Pancreas (tissue), 10 donors: Measurements from ENCODE around the gene C19orf85. TPM values are rescaled to one million over a fixed set of nuclear protein-coding genes. Genes with fewer than 3 reads are reported as not detected.

Experiments used
- ATAC-seq, 4 donors: fragments of 200-7000 bp; cut with Tn5 transposase; one replicate each; pipeline versions ENCODE4 v1.8.0 to v1.9.1; 2020; ENCODE audit warnings: mild to moderate bottlenecking in 4 of 4, moderate library complexity in 4 of 4
- DNase-seq, 6 donors: peaks; one replicate each; pipeline ENCODE4 v3.0.0-alpha.2; 2020
- FAIRE-seq: peaks from 2 replicates; lab custom pipeline; 2012; peaks lifted over from hg19 to GRCh38; lab: Jason Lieb, UNC
- H3K27ac ChIP-seq, 4 donors: fragments of 200-600 bp; sonication (generic); 1 replicate in 3 of 4; 2 replicates in 1 of 4; pipeline versions ENCODE4 v1.5.0 to v1.8.0; 2020
- H3K27me3 ChIP-seq, 4 donors: fragments of 200-600 bp; one replicate each; pipeline ENCODE4 v1.8.0; 2021
- H3K36me3 ChIP-seq, 3 donors: fragments of 200-600 bp; sonication (generic) in 1 of 3; one replicate each; pipeline versions ENCODE4 v1.5.0 to v1.8.0; 2020 to 2021
- H3K4me1 ChIP-seq, 3 donors: fragments of 200-600 bp; one replicate each; pipeline ENCODE4 v1.8.0; 2021
- H3K4me3 ChIP-seq, 4 donors: fragments of 200-600 bp; sonication (generic) in 2 of 4; one replicate each; pipeline versions ENCODE4 v1.5.0 to v1.8.0; 2020 to 2021
- H3K9me3 ChIP-seq, 4 donors: fragments of 200-600 bp; one replicate each; pipeline ENCODE4 v1.8.0; 2021
- CTCF ChIP-seq, 4 donors: fragments of 200-600 bp; sonication (generic) in 3 of 4; IDR thresholded peaks; one replicate each; pipeline versions ENCODE4 v1.5.0 to v1.8.0; 2021; ENCODE audit warnings: antibody characterized with exemption in 4 of 4
- WGBS, 2 donors: extraction: QIAGEN DNeasy Blood & Tissue Kit; methylation state at CpG; one replicate each; pipeline ENCODE4 v1.1.7; 2013; 5-methylcytosine and 5-hydroxymethylcytosine counted together
- intact Hi-C, 3 donors: fragments of 100-400 bp; cut with DNase I; formaldehyde crosslinking; loops; one replicate each; pipeline versions ENCODE4 v1.11.1 to v1.14.2; 2022
- polyA plus RNA-seq, 2 donors: library from polyadenylated mRNA; stranded (reverse); fragments of 200-250 nt; gene quantifications; one replicate each; pipeline ENCODE4 v1.2.3, GENCODE V29; 2013
- total RNA-seq, 6 donors: library from RNA; stranded (reverse); fragmentation: NEBNext Ultra II Directional in 4 of 6; extraction: Animal tissue kit (Norgen Biotek cat#: 25700) in 4 of 6; gene quantifications; one replicate each; pipeline versions ENCODE4 v1.2.1 to v1.2.4, GENCODE V29; 2021 to 2023
- donor health status: healthy with polysubstance abuse.
- donor health status: DM: no; HTN: no; CAD: no; lungs with moderate emphysema.
- donor health status: DM: no; HTN: no; CAD: no.
- donor health status: control.
- donor health status: control.
- donor health status: Bipolar disorder and iron deficiency.
- donor health status: DM: yes; HTN: yes; CAD: no.
- donor health status: DM: no; HTN: no; CAD: no.
- donor health status: DM: no; HTN: no; CAD: no.
- donor health status: DM: yes; HTN: yes; CAD: no.

The C19orf85 gene
- total and polyA plus RNA-seq, 8 donors: not detected

- intact Hi-C loops: loop anchor here in 1 of 3 donors (2.0 kb wide), 1 partner anchor 39 kb away; no protein-coding TSS in a partner anchor
- Histone ChIP-seq H3K4me3 (no peak overlapping the region), H3K36me3 (no peaks in the 10 kb centered on the region), H3K27me3 (no peaks in the 10 kb centered on the region), H3K9me3 (no peaks in the 10 kb centered on the region), H3K27ac (no peak overlapping the region), H3K4me1 (peaks cover 0 to 5% (median 2%) of the 10 kb centered on the region in 3 donors)
- DNase-seq: peak in 2 of 6 donors; percentile 13 to 66
- WGBS, 2 donors: 79 to 81% methylated on average over 11 of the region's 11 CpGs
- FAIRE-seq: no peak
- TF ChIP-seq CTCF (IDR thresholded peaks at IDR 0.05): no peak
- ATAC-seq: no peak
These were observed 1.1 kb upstream of the C19orf85 start for GRCh38 chr19:55465460-55466240.

- no peaks in the 10 kb centered on the region for H3K27me3 ChIP-seq
- ATAC-seq (no peak), DNase-seq (peak in 2 of 6 donors; percentile 13 to 74), FAIRE-seq (no peak)
- H3K4me3 ChIP-seq: no peak overlapping the region
- no peaks in the 10 kb centered on the region for H3K36me3 ChIP-seq
- no peak for TF ChIP-seq CTCF (IDR thresholded peaks at IDR 0.05)
- no peaks in the 10 kb centered on the region for H3K9me3 ChIP-seq
- intact Hi-C loops: loop anchor here in 1 of 3 donors (2.0 kb wide), 1 partner anchor 41 kb away; no protein-coding TSS in a partner anchor
- WGBS, 2 donors: 63 to 66% methylated on average over 23 of the region's 23 CpGs
- no peak overlapping the region for H3K27ac ChIP-seq
- H3K4me1 ChIP-seq: peaks cover 0 to 7% (median 5%) of the 10 kb centered on the region in 3 donors
These were observed 401 bp downstream of the C19orf85 start for GRCh38 chr19:55464039-55464661.

- DNase-seq: peak in 1 of 6 donors; percentile 70
These were observed 944 bp downstream of the C19orf85 start for GRCh38 chr19:55463583-55464031.

GRCh38 chr19:55462722-55463121 is 1.8 kb downstream of the C19orf85 start:
- no peaks in the 10 kb centered on the region for H3K36me3 ChIP-seq
- H3K27ac ChIP-seq: no peak overlapping the region
- FAIRE-seq: no peak
- no peak overlapping the region for H3K4me3 ChIP-seq
- H3K27me3 ChIP-seq: no peaks in the 10 kb centered on the region
- TF ChIP-seq CTCF (IDR thresholded peaks at IDR 0.05): no peak
- H3K9me3 ChIP-seq: no peaks in the 10 kb centered on the region
- peak in 1 of 6 donors; percentile 23 for DNase-seq
- ATAC-seq: no peak
- H3K4me1 ChIP-seq: peaks cover 0 to 7% (median 5%) of the 10 kb centered on the region in 3 donors
- intact Hi-C loops: no loop called here
- 78 to 81% methylated on average over 11 of the region's 11 CpGs for WGBS, 2 donors

More at GRCh38 chr19:55463583-55464031, 944 bp downstream of the C19orf85 start:
- TF ChIP-seq CTCF (IDR thresholded peaks at IDR 0.05): no peak
- FAIRE-seq (no peak), ATAC-seq (no peak)
- no peaks in the 10 kb centered on the region for H3K9me3 ChIP-seq
- H3K4me3 ChIP-seq: no peak overlapping the region
- 69 to 76% methylated on average over 15 of the region's 15 CpGs for WGBS, 2 donors
- H3K27ac ChIP-seq: no peak overlapping the region
- H3K27me3 ChIP-seq: no peaks in the 10 kb centered on the region
- H3K4me1 ChIP-seq: peaks cover 0 to 7% (median 5%) of the 10 kb centered on the region in 3 donors
- H3K36me3 ChIP-seq: no peaks in the 10 kb centered on the region
- intact Hi-C loops: loop anchor here in 1 of 3 donors (2.0 kb wide), 1 partner anchor 41 kb away; no protein-coding TSS in a partner anchor
